Hepatocyte (in vitro differentiated cells): ENCODE measurements around the gene MTARC2. TPM values are rescaled to one million over a fixed set of nuclear protein-coding genes. Genes with fewer than 3 reads are reported as not detected.

ENCODE experiments used
- DNase-seq: peaks from one replicate; pipeline ENCODE4 v3.0.0-alpha.2; 2016; ENCODE audit warnings: low spot score
- H2AFZ ChIP-seq: fragments of 200-600 bp; sonication (generic); 2 replicates; pipeline ENCODE4 v1.6.0; 2016; ENCODE audit warnings: antibody characterized with exemption, mild to moderate bottlenecking
- H3K27ac ChIP-seq: fragments of 200-600 bp; sonication (generic); 2 replicates; pipeline ENCODE4 v1.5.1; 2016; ENCODE audit warnings: mild to moderate bottlenecking
- H3K27me3 ChIP-seq: fragments of 200-600 bp; sonication (generic); 2 replicates; pipeline ENCODE4 v1.6.1; 2016
- H3K36me3 ChIP-seq: fragments of 200-600 bp; sonication (generic); replicated peaks from 2 replicates; pipeline ENCODE4 v1.5.1; 2016; ENCODE audit warnings: low read depth; ENCODE audit not compliant: insufficient read depth
- H3K4me1 ChIP-seq: fragments of 200-600 bp; sonication (generic); 2 replicates; pipeline ENCODE4 v1.5.1; 2016; ENCODE audit warnings: mild to moderate bottlenecking, moderate library complexity; ENCODE audit not compliant: insufficient read depth
- H3K4me2 ChIP-seq: fragments of 200-600 bp; sonication (generic); 2 replicates; pipeline ENCODE4 v1.6.0; 2016
- H3K4me3 ChIP-seq: fragments of 200-600 bp; sonication (generic); 2 replicates; pipeline ENCODE4 v1.5.1; 2016; ENCODE audit warnings: mild to moderate bottlenecking
- H3K79me2 ChIP-seq: fragments of 200-600 bp; sonication (generic); 2 replicates; pipeline ENCODE4 v1.6.0; 2017; ENCODE audit warnings: mild to moderate bottlenecking
- H3K9me2 ChIP-seq: fragments of 200-600 bp; sonication (generic); replicated peaks from 2 replicates; pipeline ENCODE4 v1.6.0; 2017; ENCODE audit warnings: mild to moderate bottlenecking; ENCODE audit not compliant: insufficient read depth
- H3K9me3 ChIP-seq: fragments of 200-600 bp; sonication (generic); 2 replicates; pipeline ENCODE4 v1.5.1; 2016; ENCODE audit warnings: low read depth, mild to moderate bottlenecking
- H4K20me1 ChIP-seq: fragments of 200-600 bp; sonication (generic); 2 replicates; pipeline ENCODE4 v1.6.0; 2016; ENCODE audit warnings: mild to moderate bottlenecking; ENCODE audit not compliant: insufficient read depth, poor library complexity, severe bottlenecking
- CTCF ChIP-seq: fragments of 200-600 bp; sonication (generic); IDR thresholded peaks from 2 replicates; pipeline ENCODE4 v1.5.1; 2016; ENCODE audit warnings: antibody characterized with exemption, mild to moderate bottlenecking; ENCODE audit not compliant: poor library complexity
- EZH2 ChIP-seq: fragments of 200-600 bp; sonication (generic); IDR thresholded peaks from 2 replicates; pipeline ENCODE4 v1.6.1; 2016; ENCODE audit warnings: antibody characterized with exemption, mild to moderate bottlenecking, borderline replicate concordance
- EZH2phosphoT487 ChIP-seq: fragments of 200-600 bp; sonication (generic); IDR thresholded peaks from one replicate; pipeline ENCODE4 v1.6.1; 2018; ENCODE audit warnings: antibody characterized with exemption, mild to moderate bottlenecking, low read depth, moderate library complexity; ENCODE audit not compliant: unreplicated experiment, severe bottlenecking
- WGBS: methylation state at CpG from one replicate; pipeline ENCODE4 v1.1.6; 2016; ENCODE audit warnings: low lambda C conversion rate; ENCODE audit errors: missing lambda C conversion rate; 5-methylcytosine and 5-hydroxymethylcytosine counted together
- polyA plus RNA-seq: library from polyadenylated mRNA; unstranded; fragments of >200 nt; fragmentation: Nextera tagmentation; extraction: Ambion mirVana; gene quantifications from 2 replicates; pipeline ENCODE4 v1.2.1, GENCODE V29; 2016
- total RNA-seq: library from RNA; depleted of rRNA; stranded (reverse); fragments of >200 nt; gene quantifications from 2 replicates; pipeline ENCODE4 v1.2.3, GENCODE V29; 2014

The MTARC2 gene
- total and polyA plus RNA-seq, 2 experiments from 2014 or later: 23.7 to 24.4 TPM

- Histone ChIP-seq H3K4me1 (peaks cover 12% of the 10 kb centered on the region), H3K9me2 (no peaks in the 10 kb centered on the region), H4K20me1 (peaks cover 5% of the 10 kb centered on the region), H3K9me3 (no peaks in the 10 kb centered on the region), H3K27ac (no peak overlapping the region), H3K27me3 (no peaks in the 10 kb centered on the region), H3K36me3 (no peaks in the 10 kb centered on the region), H3K4me3 (no peak overlapping the region), H3K4me2 (no peak overlapping the region), H2AFZ (no peak overlapping the region), H3K79me2 (peaks cover 46% of the 10 kb centered on the region)
- DNase-seq: no peak
- 95% methylated on average over 6 of the region's 6 CpGs for WGBS
- TF ChIP-seq EZH2phosphoT487 (no peak), CTCF (no peak), EZH2 (no peak)
Measured at GRCh38 chr1:220754212-220754917, 6.2 kb downstream of the MTARC2 start.

- Histone ChIP-seq H3K4me1 (peaks cover 12% of the 10 kb centered on the region), H3K27ac (no peak overlapping the region), H3K9me3 (no peaks in the 10 kb centered on the region), H3K9me2 (no peaks in the 10 kb centered on the region), H3K27me3 (no peaks in the 10 kb centered on the region), H3K4me3 (no peak overlapping the region), H3K36me3 (no peaks in the 10 kb centered on the region), H2AFZ (no peak overlapping the region), H3K4me2 (no peak overlapping the region), H4K20me1 (peaks cover 5% of the 10 kb centered on the region), H3K79me2 (peaks cover 40% of the 10 kb centered on the region)
- TF ChIP-seq CTCF: no peak
- TF ChIP-seq EZH2: no peak
- TF ChIP-seq EZH2phosphoT487: no peak
- no peak for DNase-seq
- WGBS: 98% methylated on average over 4 of the region's 4 CpGs
Measured at GRCh38 chr1:220754918-220755295, 6.8 kb downstream of the MTARC2 start.

- Histone ChIP-seq H4K20me1 (peaks cover 5% of the 10 kb centered on the region), H3K4me2 (no peak overlapping the region), H3K9me2 (no peaks in the 10 kb centered on the region), H3K4me3 (no peak overlapping the region), H3K36me3 (no peaks in the 10 kb centered on the region), H3K27me3 (no peaks in the 10 kb centered on the region), H3K4me1 (peaks cover 12% of the 10 kb centered on the region), H2AFZ (no peak overlapping the region), H3K27ac (no peak overlapping the region), H3K79me2 (peaks cover 36% of the 10 kb centered on the region), H3K9me3 (no peaks in the 10 kb centered on the region)
- DNase-seq: no peak
- TF ChIP-seq EZH2phosphoT487: no peak
- no peak for TF ChIP-seq EZH2
- no peak for TF ChIP-seq CTCF
- WGBS: 96% methylated on average over 6 of the region's 6 CpGs
Measured at GRCh38 chr1:220755309-220755708, 7.2 kb downstream of the MTARC2 start.
